Left renal pelvis (tissue), 4 donors: ENCODE results near the gene SYCN. TPM values are rescaled to one million over a fixed set of nuclear protein-coding genes. Genes with fewer than 3 reads are reported as not detected.
A peak's percentile ranks its signal among the peaks of the same experiment; 100 is the strongest.

Experiments used
- DNase-seq, 4 donors: peaks; one replicate each; pipeline ENCODE4 v3.0.0-alpha.2; 2013; ENCODE audit warnings: low read depth in 4 of 4, low spot score in 3 of 4
- polyA plus RNA-seq, 4 donors: library from polyadenylated mRNA; unstranded; fragments of 120-200 nt; gene quantifications; one replicate each; pipeline ENCODE4 v1.2.1, GENCODE V29; 2013; ENCODE audit not compliant: insufficient read length in 4 of 4

The SYCN gene
- polyA plus RNA-seq, 4 donors, result not detected

DNA sequence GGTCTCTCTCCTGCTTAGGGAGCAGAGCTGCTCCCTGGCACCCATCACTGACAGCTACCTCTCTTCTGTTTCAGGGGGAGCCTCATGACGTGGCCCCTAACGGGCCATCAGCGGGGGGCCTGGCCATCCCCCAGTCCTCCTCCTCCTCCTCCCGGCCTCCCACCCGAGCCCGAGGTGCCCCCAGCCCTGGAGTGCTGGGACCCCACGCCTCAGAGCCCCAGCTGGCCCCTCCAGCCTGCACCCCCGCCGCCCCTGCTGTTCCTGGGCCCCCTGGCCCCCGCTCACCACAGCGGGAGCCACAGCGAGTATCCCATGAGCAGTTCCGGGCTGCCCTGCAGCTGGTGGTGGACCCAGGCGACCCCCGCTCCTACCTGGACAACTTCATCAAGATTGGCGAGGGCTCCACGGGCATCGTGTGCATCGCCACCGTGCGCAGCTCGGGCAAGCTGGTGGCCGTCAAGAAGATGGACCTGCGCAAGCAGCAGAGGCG lies 30.5 kb downstream of the SYCN start:
- DNase-seq, result no peak

DNA sequence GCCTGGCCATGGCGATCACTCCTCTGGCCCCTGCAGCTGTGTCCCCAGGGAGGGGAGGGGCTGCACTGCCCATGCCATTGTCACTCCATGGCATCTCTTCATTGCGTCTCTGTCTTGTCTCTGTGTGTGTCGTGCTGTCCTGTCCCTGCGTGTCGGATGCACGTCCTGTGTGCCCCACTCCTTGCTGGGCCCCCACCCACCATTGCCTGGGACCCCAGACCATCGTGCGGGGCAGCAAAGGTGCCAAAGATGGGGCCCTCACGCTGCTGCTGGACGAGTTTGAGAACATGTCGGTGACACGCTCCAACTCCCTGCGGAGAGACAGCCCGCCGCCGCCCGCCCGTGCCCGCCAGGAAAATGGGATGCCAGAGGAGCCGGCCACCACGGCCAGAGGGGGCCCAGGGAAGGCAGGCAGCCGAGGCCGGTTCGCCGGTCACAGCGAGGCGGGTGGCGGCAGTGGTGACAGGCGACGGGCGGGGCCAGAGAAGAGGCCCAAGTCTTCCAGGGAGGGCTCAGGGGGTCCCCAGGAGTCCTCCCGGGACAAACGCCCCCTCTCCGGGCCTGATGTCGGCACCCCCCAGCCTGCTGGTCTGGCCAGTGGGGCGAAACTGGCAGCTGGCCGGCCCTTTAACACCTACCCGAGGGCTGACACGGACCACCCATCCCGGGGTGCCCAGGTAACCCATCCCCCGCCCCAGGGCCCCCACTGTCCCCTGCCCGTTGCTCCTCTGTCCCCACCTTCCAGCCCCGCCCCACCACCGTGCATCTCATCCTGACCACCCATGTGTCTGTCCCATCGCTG lies 31.2 kb downstream of the SYCN start:
- no peak for DNase-seq

DNA sequence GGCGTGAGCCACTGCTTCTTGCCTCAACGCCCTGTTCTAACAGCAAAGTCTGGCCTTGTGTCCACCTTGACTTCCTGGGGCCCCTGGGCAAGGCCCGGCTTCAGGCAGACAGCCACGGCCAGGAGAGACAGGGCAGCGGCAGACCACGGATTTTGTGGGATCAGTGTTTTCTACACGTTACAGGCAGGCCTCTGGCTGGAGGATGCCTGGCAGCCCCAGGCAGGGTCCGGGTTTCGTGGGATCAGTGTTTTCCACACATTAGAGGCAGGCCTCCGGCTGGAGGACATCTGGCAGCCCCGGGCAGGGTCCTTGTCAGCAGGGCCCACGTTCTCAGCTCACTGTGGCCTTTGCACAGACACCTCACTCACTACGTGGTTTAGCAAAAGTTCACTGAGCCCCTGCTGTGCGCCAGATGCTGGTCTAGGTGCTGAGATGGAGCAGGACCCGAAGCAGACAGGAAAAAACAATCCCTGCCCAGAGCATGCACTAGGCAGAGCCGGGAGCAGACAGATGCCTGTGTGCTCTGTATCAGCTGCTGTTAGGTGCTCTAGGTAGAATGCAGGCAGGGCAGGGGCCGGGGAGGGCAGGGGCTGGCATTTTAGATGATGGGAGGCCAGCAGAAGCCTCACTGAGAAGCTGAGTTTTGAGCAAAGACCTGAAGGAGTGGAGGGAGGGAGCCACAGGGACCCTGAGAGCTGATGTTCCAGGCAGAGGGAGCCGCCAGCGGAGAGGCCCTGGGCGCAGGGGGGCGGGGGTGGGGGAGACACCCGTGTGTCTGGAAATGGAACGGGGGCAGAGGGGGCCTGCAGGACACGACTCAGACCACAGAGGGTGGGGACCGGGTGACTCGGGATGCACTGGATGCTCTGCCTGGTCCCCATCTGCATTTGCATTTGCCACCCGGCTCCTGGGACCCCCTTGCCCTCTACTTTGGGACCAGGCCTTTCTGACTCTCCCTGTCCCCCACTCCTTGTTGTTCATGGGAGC lies 32.3 kb downstream of the SYCN start:
- DNase-seq, result no peak

DNA sequence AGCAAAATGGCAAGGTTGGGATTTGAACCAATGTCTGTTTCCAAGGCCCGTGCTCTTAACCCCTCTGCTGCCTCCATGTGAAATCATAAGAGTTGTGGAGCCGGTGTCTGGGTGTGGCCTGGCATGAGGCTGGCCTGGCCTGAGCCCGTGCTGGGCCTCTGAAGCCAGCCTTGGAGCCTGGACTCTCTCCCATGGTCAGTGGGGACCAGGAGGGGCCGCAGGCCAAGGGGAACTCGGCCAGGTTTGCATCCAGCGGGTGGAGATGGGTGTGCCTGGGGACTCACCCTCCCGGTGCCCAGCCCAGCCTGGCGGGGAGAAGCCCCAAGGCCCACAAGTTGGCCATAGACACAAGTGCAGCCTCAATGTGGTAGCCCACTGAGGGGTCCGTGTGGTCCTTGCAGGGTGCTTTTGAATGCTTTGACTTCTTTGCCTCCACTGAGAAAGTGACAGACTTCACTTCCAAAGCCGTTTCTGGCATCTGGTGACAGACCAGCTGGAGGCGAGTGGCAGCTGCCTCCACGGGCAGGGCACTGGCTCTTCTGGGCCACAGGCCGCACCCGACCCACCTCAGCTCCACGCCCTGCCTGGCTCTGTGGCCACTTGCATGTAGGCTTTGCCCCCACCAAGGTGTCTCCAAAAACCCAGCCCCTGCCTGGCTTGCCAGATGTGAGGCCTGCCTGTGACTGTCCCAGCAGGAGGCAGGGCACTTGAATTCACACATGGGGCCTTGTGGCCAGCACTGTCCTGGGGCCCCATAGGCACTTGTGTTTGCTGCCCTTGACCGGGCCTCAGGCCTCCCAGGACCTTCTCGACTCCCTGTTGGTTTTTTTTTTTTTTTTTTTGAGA lies 33.5 kb downstream of the SYCN start:
- DNase-seq, result no peak

DNA sequence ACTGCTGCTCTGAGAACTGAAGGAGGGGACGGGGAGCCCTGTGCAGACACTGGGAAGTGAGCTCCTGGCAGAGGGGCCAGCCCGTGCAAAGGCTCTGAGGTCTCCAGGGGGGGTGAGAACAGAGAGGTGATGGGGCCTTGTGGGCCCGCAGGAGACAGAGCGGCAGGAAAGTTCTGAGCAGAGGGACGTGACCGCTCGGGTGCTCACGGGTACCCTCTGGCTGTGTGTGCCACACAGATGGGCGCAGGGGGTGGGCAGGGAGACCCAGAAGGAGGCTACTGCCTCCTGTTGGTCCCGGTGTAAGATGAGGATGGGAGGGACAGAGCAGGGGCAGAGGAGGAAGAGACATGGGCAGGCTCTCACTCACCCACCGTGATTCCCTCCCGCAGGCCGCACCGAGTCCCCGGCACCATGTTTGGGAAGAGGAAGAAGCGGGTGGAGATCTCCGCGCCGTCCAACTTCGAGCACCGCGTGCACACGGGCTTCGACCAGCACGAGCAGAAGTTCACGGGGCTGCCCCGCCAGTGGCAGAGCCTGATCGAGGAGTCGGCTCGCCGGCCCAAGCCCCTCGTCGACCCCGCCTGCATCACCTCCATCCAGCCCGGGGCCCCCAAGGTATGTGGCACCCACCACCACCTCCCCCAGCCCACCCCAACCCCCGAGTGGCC lies 34.8 kb downstream of the SYCN start:
- DNase-seq, result no peak

DNA sequence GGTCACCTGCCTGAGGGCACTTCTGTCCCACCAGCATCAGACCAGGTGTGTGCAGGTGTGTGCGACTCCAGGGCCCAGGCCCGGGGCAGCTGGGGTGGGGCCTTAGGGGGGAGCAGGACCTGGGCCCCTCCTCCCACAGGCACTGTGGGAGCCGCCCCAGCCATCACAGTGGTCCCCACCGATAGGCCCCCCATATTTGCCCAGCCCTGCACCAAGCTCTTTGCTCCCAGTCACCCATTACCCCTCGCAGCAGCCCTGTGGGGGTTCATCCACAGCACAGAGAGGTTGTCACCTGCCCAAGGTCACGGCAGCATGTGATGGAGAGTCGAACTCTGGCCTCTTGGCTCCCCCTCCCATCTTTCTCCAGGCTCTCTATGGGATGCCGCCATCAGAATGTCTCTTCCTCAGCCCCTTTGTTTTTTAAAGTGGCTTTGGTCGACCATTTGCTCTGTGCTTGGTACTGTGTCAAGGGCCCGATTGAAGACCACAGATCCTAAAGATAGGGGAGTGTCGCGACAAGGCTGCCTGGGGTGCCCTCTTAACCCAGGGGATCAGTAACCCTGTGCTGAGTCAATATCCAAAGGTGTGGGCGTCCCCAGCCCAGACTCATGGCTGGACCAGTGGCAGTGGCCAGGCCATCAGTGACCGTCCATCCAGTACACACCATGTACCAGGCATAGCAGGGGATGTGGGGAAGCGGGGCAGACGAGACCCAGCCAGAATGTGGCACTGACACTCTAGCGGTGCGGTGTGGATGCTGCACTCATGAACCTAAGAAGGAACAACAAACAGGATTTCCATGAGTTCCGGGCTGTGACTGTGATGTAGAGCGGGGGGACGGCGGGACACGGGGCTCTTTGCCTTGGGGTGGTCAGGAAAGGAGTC lies 35.6 kb downstream of the SYCN start:
- no peak for DNase-seq

DNA sequence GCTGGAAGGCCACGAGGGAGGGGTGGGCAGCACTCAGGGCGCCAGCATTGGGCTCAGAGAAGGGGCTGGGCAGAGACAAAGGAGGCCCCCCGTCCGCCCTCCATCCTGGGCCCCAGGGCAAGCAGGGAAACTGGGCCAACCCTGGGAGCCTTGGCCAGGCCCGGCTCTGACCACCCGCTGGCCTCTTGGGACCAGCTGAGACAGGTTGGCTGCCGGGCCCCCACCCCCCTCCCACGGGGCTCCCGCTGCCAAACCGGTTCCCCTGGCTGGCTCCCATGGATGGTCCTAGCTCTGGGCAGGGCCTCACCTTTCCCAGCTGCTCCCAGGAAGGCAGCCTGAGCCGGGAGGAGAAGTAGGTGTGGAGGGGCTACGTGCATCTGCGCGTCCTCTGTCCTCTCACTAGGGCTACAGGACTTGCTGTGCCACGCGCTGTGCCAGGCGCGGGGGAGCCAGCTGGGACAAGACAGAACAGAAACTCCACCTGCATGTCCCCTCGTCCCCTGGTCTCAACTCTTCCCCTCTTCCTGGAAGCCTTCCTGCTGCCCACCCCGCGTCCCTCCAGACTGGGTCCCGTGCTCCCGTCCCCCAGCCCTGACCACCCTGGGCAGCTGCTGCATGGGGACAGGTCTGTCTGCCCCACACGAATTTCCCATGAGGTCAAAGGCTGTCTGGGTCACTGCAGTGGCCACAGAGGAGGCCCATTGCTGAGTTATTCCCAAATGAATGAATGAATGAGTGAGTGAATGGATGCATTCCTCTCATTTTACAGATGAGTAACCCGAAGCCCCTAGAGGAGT lies 36.4 kb downstream of the SYCN start:
- DNase-seq, result peak in 1 of 4 donors; percentile 33

DNA sequence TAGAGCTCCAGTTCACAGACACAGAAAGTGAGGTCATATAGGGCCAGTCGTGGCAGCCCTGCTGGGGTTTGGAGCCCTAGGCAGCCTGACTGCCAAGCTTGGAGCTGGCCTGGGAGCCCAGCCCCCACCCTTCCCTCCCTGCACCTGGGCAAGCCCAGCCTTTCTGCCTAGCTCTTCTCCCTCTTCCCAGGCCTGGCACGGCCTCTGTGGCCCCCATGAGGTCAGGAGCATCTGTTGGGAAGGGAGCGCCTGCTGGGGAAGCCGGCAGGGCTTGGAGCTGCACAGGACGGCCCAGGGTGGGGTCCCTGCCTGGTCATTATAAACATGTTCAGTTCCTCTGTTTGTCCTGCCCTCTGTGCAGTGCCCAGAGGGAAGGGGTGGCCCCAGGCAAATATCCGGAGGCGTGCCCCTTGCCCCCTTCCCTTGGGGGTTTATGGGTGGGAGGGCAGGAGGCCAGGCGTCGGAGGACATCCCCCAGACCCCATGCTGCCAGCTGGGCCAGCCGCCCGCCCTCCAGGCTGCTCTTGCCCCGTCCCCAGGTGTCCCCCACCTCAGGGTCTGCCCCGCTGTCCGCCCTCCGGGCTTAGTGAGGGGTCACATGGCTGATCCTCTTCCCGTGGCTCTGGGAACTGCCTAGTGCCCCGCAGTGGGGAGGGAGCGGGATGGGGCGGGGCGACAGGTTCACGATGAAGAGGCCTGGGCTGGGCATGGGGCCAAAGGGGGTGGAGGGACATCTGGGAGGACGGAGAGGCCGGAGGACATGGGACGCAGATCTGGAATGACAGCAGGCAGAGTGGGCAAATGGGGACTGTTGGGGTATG lies 37.3 kb downstream of the SYCN start:
- DNase-seq, result peak in 1 of 4 donors; percentile 32

DNA sequence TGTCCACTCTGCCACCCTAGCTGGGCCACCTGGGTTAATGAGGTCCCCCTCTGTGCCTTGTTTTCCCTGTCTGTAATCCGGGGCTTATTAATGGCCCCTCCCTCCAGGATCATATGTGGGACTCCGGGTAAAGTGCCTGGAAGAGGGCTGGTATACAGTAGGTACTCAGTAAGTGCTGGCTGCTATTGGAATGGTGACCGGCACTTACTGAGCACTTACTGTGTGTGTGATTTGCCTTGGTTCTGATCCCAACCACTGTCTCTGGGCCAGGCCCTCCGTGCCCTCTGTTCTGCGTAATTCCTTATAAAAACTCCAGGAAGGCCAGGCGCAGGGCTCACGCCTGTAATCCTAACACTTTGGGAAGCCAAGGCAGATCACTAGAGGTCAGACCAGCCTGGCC lies 38.2 kb downstream of the SYCN start:
- no peak for DNase-seq

DNA sequence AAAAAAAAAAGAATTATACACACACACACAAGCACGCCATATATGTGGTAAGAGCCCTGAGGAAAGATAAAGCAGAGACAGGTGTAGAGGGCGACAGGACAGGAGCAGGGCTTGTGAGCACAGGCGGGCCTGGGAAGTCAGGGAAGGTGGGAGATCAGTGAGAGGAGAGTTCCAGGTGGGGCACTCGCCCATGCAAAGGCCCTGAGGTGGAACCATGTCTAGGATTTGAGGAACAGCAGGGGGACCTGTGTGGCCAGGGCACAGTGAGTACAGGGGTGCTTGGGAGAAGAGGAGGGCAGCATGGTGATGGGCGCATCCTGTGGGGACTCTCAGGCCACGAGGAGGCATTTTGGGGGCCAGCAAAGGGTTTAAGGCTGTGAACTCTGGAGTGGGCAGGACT lies 39.8 kb downstream of the SYCN start:
- no peak for DNase-seq

DNA sequence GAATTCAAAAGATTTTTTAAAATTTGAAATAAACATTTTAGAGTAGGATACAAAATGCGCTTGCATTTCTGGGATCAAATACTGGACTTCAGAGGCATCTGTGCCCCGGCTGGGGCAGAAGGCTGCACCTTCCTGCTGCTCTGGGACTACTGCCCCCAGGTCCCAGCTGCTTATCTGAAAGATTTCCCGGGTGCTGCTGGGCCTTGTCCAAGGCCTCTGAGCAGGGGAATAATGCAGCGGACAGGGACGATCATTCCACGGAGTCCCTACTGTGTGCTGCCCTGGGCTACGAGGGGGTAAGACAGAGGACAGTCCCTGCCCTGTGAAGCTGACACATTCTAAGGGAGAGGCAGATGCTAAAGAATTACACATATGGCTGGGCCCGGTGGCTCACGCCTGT lies 40.4 kb downstream of the SYCN start:
- no peak for DNase-seq

DNA sequence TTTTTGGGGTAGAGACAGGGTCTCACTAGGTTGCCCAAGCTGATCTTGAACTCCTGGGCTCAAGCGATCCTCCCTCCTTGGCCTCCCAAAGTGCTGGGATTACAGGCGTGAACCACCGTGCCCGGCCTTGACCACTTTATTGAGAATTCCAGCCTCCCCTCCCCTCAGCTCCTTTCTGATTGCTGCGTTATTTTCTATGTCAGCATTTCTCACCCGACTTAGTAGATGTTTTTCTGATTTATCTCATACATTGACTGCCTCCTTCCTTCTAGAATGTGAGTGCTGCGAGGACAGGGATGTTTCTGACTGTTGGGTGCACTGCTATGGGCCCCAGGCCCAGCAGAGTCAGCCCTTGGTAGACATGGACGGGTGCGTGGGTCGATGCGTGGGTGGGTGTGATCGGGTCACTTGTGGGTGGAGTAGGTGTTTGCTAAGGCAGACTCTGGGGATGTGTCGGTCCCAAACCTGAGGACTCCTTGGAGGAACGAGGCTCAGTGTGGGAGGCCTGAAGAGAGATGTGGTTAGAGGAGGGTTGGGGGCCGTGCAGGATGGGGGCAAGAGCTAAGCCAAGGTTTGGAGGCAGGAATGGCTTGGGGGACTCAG lies 41.5 kb downstream of the SYCN start:
- DNase-seq, result no peak

DNA sequence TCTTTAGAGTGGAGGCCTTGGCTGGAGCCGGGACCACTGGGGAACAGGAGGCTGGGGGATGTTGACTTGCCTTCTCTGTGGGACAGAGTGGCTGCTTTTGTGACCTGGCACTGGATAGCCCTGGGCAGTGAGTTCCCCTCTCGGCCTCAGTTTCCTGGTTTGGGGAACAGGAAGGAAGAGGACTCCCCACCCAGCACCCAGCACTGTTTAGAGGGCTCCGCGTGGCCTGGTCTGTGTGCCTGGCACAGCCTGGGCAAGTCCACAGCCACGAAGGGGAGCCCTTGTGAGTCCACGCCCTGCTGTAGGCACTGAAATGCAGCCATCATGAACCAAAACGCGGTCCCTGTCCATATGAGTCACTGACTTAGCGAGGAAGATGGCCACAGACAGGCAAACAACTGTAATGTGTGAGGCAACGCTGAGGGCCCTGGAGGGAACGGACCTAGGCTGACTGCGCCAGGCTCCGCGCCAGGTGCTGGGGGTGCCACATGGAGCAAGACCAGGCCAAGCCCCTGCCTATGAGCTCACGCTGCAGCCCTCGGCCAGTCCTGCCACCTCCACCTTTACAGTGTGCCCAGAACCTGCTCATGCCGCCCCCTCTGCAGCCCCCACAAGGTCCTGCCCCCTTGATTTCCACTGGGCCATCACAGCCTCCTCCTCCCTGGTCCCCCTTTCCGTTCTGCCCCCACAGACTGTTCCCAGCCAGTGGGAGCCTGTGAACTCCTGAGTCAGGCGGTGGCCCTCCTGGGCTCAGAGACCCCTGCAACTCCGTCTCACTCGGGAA lies 43.0 kb downstream of the SYCN start:
- DNase-seq, result no peak

DNA sequence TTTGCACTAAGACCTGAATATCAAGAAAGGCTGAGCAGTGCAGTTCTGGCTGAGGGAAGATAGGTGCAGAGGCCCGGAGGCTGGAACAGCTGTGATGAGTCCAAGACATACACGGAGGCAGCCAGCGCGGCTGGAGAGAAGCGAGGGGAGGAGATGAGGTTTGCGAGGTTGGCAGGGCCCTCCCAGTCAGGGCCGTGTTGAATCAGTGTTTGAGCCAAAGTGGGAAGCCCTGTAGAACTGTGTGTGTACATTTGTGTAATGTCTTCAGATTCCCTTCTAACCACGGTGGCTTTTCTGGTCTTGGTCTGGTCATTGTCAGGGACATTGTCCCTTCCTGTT lies 43.6 kb downstream of the SYCN start:
- no peak for DNase-seq

DNA sequence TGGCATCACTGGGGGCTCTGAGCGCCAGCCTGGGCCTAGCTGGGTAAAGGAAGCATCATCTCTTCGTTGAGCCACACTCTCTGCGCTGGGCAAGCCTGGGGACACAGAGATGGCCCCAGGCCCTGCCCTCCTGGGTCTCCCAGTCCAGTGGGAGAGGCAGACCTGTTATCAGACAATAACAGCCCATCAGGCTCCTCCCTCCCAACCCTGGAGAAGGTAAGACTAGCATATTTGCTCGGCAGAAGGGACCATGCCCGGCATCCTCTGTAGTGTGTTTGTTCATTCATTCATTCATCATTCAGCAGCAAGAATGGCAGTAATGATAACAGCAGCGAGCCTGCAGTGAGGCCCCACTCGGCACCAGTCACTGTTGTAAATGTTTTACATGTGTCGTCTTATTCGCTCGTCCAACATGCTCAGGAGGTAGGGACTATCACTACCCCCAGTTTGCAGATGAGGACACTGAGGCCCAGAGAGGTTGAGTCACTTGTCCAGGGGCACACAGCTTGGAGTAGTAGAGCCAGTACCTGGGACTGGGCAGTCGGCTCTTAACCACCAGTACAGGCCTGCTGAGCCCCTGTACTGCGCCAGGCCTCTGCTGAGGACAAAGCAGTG lies 45.3 kb downstream of the SYCN start:
- no peak for DNase-seq

DNA sequence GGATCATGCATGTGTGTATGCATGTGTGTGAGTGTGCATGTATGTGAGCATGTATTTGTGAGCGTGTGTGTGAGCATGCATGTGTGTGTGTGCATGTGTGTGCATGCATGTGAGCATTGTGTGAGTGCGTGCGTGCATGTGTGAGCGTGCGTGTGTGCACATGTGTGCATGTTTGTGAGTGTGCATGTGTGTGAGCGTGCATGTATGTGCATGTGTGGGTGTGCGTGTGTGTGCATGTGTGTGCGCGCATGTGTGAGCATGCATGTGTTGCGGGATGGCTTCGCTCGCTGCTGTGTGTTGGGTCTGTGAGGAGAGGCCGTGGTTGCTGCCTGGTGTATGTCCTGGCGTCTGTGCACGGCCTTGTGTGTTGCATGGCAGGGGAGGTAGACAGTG lies 46.1 kb downstream of the SYCN start:
- DNase-seq, result no peak
